PC-9 (cell line): ENCODE results near the gene ABLIM2. TPM values are rescaled to one million over a fixed set of nuclear protein-coding genes. Genes with fewer than 3 reads are reported as not detected.

Source experiments
- BruUV-seq: library from RNA; stranded (reverse); fragments of 400-500 nt; replicated peaks from 2 replicates; lab custom pipeline; 2021; lab: Mats Ljungman, UMichigan
- CTCF ChIA-PET: fragments of 300-600 bp; sonication (Branson Sonifier 250); formaldehyde crosslinking; loops from one replicate; lab custom pipeline; 2022; ENCODE audit warnings: antibody characterized with exemption; lab: Charles Lee
- POLR2A ChIA-PET: fragments of 300-600 bp; sonication (Branson Sonifier 250); formaldehyde crosslinking; loops from one replicate; lab custom pipeline; 2022; ENCODE audit warnings: antibody characterized with exemption; ENCODE audit not compliant: unreplicated experiment; lab: Charles Lee
- DNase-seq, 2 experiments: peaks; one replicate each; pipeline versions ENCODE4 v3.0.0 to v3.0.0-alpha.2; 2015 to 2022; ENCODE audit warnings: mixed read lengths in 1 of 2
- H2AFZ ChIP-seq: fragments of 200-600 bp; sonication (generic); 2 replicates; pipeline ENCODE4 v1.8.1; 2017; ENCODE audit warnings: antibody characterized with exemption
- H3F3A ChIP-seq: fragments of 200-600 bp; sonication (generic); 2 replicates; pipeline ENCODE4 v1.8.1; 2017; ENCODE audit warnings: antibody characterized with exemption, mild to moderate bottlenecking, low read depth; ENCODE audit not compliant: insufficient read depth
- H3K27ac ChIP-seq: fragments of 200-600 bp; sonication (generic); 2 replicates; pipeline ENCODE4 v1.6.1; 2016; ENCODE audit warnings: mixed run types
- H3K27me3 ChIP-seq: fragments of 200-600 bp; sonication (generic); 2 replicates; pipeline ENCODE4 v1.6.1; 2016; ENCODE audit warnings: low read depth, mixed run types; ENCODE audit not compliant: insufficient read depth
- H3K36me3 ChIP-seq: fragments of 200-600 bp; sonication (generic); 2 replicates; pipeline ENCODE4 v1.6.1; 2016; ENCODE audit warnings: low read depth, mixed run types
- H3K4me1 ChIP-seq: fragments of 200-600 bp; sonication (generic); replicated peaks from 2 replicates; pipeline ENCODE4 v1.6.1; 2016; ENCODE audit warnings: mixed run types; ENCODE audit not compliant: insufficient read depth
- H3K4me2 ChIP-seq: fragments of 200-600 bp; sonication (generic); 2 replicates; pipeline ENCODE4 v1.6.1; 2017; ENCODE audit warnings: mixed run types
- H3K4me3 ChIP-seq: fragments of 200-600 bp; sonication (generic); 2 replicates; pipeline ENCODE4 v1.6.1; 2016; ENCODE audit warnings: mixed run types
- H3K79me2 ChIP-seq: fragments of 200-600 bp; sonication (generic); 2 replicates; pipeline ENCODE4 v1.6.1; 2017; ENCODE audit warnings: low read depth, mixed run types
- H3K9me2 ChIP-seq: fragments of 200-600 bp; sonication (generic); 2 replicates; pipeline ENCODE4 v1.8.1; 2017; ENCODE audit warnings: mild to moderate bottlenecking; ENCODE audit not compliant: insufficient read depth
- H3K9me3 ChIP-seq: fragments of 200-600 bp; sonication (generic); 2 replicates; pipeline ENCODE4 v1.8.1; 2016; ENCODE audit warnings: low read depth; ENCODE audit not compliant: insufficient read depth
- H4K20me1 ChIP-seq: fragments of 200-600 bp; sonication (generic); 2 replicates; pipeline ENCODE4 v1.8.1; 2017; ENCODE audit not compliant: insufficient read depth
- EZH2 ChIP-seq: fragments of 200-600 bp; sonication (generic); IDR thresholded peaks from 2 replicates; pipeline ENCODE4 v1.8.0; 2017; ENCODE audit warnings: antibody characterized with exemption, low read depth
- intact Hi-C: fragments of 100-400 bp; cut with micrococcal nuclease; formaldehyde crosslinking; loops from one replicate; pipeline ENCODE4 v1.10.0; 2022; ENCODE audit not compliant: unreplicated experiment
- total RNA-seq: library from RNA; stranded (reverse); gene quantifications from 2 replicates; pipeline ENCODE4 v1.2.3, GENCODE V29; 2021
- TF ChIP-seq, protein P1 (sequence below): fragments of 200-600 bp; sonication (generic); conservative IDR thresholded peaks from 2 replicates; pipeline ENCODE4 v1.6.1; 2017; ENCODE audit warnings: mixed run types, antibody characterized with exemption, mild to moderate bottlenecking, moderate library complexity

Gene ABLIM2
- total RNA-seq, 1 experiment from 2014 or later, result 1.6 TPM

DNA sequence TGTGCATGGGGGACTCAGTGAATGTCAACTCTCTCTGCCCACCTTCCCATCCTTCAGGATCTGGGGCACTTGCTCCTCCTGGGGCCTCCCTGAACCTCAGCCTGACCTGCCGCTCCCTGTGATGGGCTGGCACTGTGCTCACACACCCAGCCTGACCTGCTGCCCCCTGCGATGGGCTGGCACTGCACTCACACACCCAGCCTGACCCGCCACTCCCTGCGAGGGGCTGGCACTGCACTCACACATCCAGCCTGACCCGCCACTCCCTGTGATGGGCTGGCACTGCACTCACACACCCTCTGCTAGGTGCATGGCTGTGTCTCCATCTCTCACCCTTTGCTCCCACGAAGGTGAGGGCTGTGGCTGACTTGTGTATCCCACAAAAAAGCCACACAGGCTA lies 103.4 kb downstream of the ABLIM2 start:
- Histone ChIP-seq H3K9me3 (no peaks in the 10 kb centered on the region), H3K4me3 (no peak overlapping the region), H3K36me3 (no peaks in the 10 kb centered on the region), H3K27me3 (no peaks in the 10 kb centered on the region), H4K20me1 (no peaks in the 10 kb centered on the region), H3K4me1 (no peaks in the 10 kb centered on the region), H3F3A (no peaks in the 10 kb centered on the region), H3K4me2 (no peak overlapping the region), H2AFZ (no peak overlapping the region), H3K79me2 (no peaks in the 10 kb centered on the region), H3K9me2 (no peaks in the 10 kb centered on the region), H3K27ac (no peak overlapping the region)
- POLR2A ChIA-PET, result no interaction called here
- TF ChIP-seq EZH2, result no peak
- TF ChIP-seq, protein P1, sequence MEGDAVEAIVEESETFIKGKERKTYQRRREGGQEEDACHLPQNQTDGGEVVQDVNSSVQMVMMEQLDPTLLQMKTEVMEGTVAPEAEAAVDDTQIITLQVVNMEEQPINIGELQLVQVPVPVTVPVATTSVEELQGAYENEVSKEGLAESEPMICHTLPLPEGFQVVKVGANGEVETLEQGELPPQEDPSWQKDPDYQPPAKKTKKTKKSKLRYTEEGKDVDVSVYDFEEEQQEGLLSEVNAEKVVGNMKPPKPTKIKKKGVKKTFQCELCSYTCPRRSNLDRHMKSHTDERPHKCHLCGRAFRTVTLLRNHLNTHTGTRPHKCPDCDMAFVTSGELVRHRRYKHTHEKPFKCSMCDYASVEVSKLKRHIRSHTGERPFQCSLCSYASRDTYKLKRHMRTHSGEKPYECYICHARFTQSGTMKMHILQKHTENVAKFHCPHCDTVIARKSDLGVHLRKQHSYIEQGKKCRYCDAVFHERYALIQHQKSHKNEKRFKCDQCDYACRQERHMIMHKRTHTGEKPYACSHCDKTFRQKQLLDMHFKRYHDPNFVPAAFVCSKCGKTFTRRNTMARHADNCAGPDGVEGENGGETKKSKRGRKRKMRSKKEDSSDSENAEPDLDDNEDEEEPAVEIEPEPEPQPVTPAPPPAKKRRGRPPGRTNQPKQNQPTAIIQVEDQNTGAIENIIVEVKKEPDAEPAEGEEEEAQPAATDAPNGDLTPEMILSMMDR, result no peak
- no TSS peak for BruUV-seq
- intact Hi-C loops, result no loop called here
- DNase-seq, result no peak
- CTCF ChIA-PET, result no interaction called here

DNA sequence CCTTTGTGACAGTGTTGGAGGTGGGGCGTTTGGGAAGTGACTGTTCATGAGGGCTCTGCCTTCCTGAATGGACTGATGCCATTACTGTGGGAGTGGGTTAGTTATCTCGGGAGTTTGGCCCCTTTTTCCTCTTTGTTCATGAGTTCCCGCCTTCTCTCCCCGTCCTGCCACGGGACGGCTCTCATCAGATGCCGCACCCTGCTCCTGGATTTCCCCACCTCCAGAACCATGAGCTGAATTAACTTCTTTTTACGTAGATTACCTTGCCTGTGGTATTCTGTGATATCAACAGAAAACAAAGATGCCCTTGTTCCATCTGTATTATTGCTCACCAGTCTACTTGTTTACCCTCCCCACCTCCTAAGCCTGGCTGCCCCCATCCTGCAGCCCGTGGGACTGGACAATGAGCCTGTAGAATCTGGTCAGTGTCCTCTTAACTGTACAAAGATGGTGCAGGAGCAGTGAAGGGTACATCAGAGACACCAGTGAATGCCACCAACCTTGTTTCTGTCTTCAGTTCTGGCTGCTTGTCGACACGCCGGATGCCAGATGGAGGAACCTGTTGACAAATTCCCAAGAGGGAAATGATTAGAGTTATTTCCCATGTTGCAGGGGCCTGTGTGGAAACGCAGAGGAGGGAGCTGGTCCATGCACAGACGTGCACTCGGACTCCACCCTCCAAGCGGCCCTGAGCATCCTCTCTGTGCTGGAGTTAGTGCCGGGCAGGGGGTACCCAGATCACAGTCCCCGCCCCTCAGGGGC lies 104.7 kb downstream of the ABLIM2 start:
- intact Hi-C loops, result no loop called here
- Histone ChIP-seq H3K27me3 (no peaks in the 10 kb centered on the region), H3K27ac (no peak overlapping the region), H3F3A (no peaks in the 10 kb centered on the region), H3K79me2 (no peaks in the 10 kb centered on the region), H3K4me2 (no peak overlapping the region), H3K4me1 (no peaks in the 10 kb centered on the region), H3K9me2 (no peaks in the 10 kb centered on the region), H3K36me3 (no peaks in the 10 kb centered on the region), H2AFZ (no peak overlapping the region), H4K20me1 (no peaks in the 10 kb centered on the region), H3K9me3 (no peaks in the 10 kb centered on the region), H3K4me3 (no peak overlapping the region)
- ChIA-PET CTCF (no interaction called here), POLR2A (no interaction called here)
- no peak for DNase-seq
- TF ChIP-seq, protein P1, result no peak
- TF ChIP-seq EZH2, result no peak
- BruUV-seq, result no TSS peak

GRCh38 chr4:8052160-8052691 lies 106.4 kb downstream of the ABLIM2 start:
- Histone ChIP-seq H3K9me2 (no peaks in the 10 kb centered on the region), H3K4me3 (no peak overlapping the region), H3K36me3 (no peaks in the 10 kb centered on the region), H2AFZ (no peak overlapping the region), H3K9me3 (no peaks in the 10 kb centered on the region), H3K79me2 (no peaks in the 10 kb centered on the region), H3K27ac (no peak overlapping the region), H3K27me3 (no peaks in the 10 kb centered on the region), H3K4me2 (no peak overlapping the region), H3F3A (no peaks in the 10 kb centered on the region), H4K20me1 (no peaks in the 10 kb centered on the region), H3K4me1 (no peaks in the 10 kb centered on the region)
- intact Hi-C loops, result no loop called here
- ChIA-PET CTCF (no interaction called here), POLR2A (no interaction called here)
- TF ChIP-seq EZH2, result no peak
- TF ChIP-seq, protein P1, result no peak
- no peak for DNase-seq
- no TSS peak for BruUV-seq
